Natural killer cell (primary cell): ENCODE data around the gene YWHAE. TPM values are rescaled to one million over a fixed set of nuclear protein-coding genes. Genes with fewer than 3 reads are reported as not detected.

Source experiments
- ATAC-seq, 3 donors: fragments of 150-1000 bp in 2 of 3; fragments of 200-7000 bp in 1 of 3; cut with Tn5 transposase; 1 replicate in 1 of 3; 2 replicates in 2 of 3; pipeline ENCODE4 v1.10.0; 2021; ENCODE audit warnings: mild to moderate bottlenecking in 2 of 3, moderate library complexity in 2 of 3
- DNase-seq, 2 donors: peaks; one replicate each; pipeline versions ENCODE4 v3.0.0 to v3.0.0-alpha.2; 2013 to 2021; ENCODE audit warnings: mixed read lengths in 1 of 2
- H3K27ac ChIP-seq: one replicate; pipeline ENCODE4 v1.5.1; 2013; ENCODE audit warnings: mild to moderate bottlenecking, low read length
- H3K27me3 ChIP-seq: one replicate; pipeline ENCODE4 v1.6.1; 2013; ENCODE audit warnings: low read length; ENCODE audit not compliant: control insufficient read depth, insufficient read depth
- H3K36me3 ChIP-seq: one replicate; pipeline ENCODE4 v1.6.1; 2013; ENCODE audit warnings: low read length; ENCODE audit not compliant: control insufficient read depth, insufficient read depth
- H3K4me1 ChIP-seq: one replicate; pipeline ENCODE4 v1.6.1; 2013; ENCODE audit warnings: low read length; ENCODE audit not compliant: control insufficient read depth, insufficient read depth
- H3K4me3 ChIP-seq: one replicate; pipeline ENCODE4 v1.5.1; 2013; ENCODE audit warnings: low read length
- H3K9me3 ChIP-seq: one replicate; pipeline ENCODE4 v1.6.1; 2013; ENCODE audit warnings: low read length; ENCODE audit not compliant: control insufficient read depth, insufficient read depth
- H3K27ac Mint-ChIP-seq, 2 donors: one replicate each; pipeline ENCODE4 v1.8.0; 2022; ENCODE audit warnings: mild to moderate bottlenecking in 2 of 2, mixed read lengths in 2 of 2, moderate library complexity in 1 of 2
- H3K27me3 Mint-ChIP-seq, 2 donors: one replicate each; pipeline ENCODE4 v1.8.0; 2022; ENCODE audit warnings: low read depth in 2 of 2, mixed read lengths in 2 of 2
- H3K36me3 Mint-ChIP-seq: one replicate; pipeline ENCODE4 v1.8.0; 2022; ENCODE audit warnings: mixed read lengths
- H3K4me1 Mint-ChIP-seq, 2 donors: one replicate each; pipeline ENCODE4 v1.8.0; 2022; ENCODE audit warnings: mixed read lengths in 2 of 2
- H3K4me3 Mint-ChIP-seq: one replicate; pipeline ENCODE4 v1.8.0; 2022; ENCODE audit warnings: mild to moderate bottlenecking, moderate library complexity, mixed read lengths
- H3K9me3 Mint-ChIP-seq, 2 donors: one replicate each; pipeline ENCODE4 v1.8.0; 2022; ENCODE audit warnings: mixed read lengths in 2 of 2
- CTCF ChIP-seq: fragments of 200-600 bp; IDR thresholded peaks from one replicate; pipeline ENCODE4 v1.8.0; 2022; ENCODE audit warnings: antibody characterized with exemption
- WGBS: methylation state at CpG from one replicate; pipeline ENCODE4 v1.1.7; 2013; ENCODE audit warnings: missing lambda C conversion rate; ENCODE audit not compliant: insufficient coverage; 5-methylcytosine and 5-hydroxymethylcytosine counted together
- intact Hi-C: fragments of 100-400 bp; cut with micrococcal nuclease; formaldehyde crosslinking; loops from one replicate; pipeline ENCODE4 v1.14.2; 2022
- total RNA-seq, 4 donors: library from RNA; stranded (reverse); fragments of 120-200 nt in 1 of 4; gene quantifications; one replicate each; pipeline versions ENCODE4 v1.2.3 to v1.2.4, GENCODE V29; 2013 to 2022

YWHAE gene
- 100 to 1,000 TPM; 116 to 134 (median 132) TPM for total RNA-seq
- total RNA-seq (2013), result 88.3 TPM

DNA sequence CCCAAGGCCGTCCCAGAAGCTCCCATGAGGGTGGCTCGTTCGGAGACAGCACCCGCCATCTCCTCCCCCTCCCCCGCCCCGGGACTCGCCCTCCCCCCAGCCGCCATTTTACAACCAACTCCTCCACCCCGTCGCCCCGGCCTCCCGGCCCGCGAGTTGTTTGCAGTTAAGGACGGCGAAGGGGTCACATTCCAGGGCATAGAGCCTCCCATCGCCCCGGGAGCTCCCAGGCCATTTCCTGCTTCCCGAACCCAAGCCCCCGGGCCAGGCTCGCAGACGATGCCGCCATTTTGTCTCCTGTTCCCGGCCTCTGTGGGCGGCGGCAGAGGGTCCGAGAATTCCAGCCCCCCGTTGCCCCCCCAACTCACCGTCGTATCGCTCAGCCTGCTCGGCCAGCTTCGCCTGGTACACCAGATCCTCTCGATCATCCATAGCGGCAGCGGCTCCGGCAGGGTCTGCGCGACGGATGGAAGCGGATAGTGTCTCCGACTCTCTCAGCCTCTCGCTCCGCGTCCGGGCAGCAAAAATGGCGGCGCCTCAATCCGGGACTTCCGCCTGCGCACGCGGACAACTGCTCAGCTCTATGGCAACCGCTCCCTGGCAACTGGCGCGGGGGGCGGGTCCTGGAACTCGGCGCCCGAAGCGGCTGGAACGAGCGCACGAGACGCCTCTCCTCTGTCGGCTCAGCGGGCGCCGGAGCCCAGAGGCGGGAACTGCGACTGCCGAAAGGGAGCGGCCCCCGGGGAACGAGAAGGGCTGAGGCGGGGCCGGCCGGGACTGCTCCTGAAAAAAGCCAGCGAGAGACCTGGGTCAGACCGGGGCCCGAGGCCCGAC is at the start of gene YWHAE:
Gene YWHAE (minus strand): TSS at position 544 of the 834 bp plus-strand sequence. CDS start 112 bp downstream, at position 432.
- Mint-ChIP-seq H3K27ac (peak within 1 kb of the TSS; percentile 98), H3K4me3 (peak within 1 kb of the TSS; percentile 99), H3K27me3 (no peaks in the 10 kb centered on the region), H3K9me3 (no peaks in the 10 kb centered on the region), H3K36me3 (no peaks in the 10 kb centered on the region), H3K4me1 (peaks cover 33 to 44% of the 10 kb centered on the region in 2 donors)
- no peaks in the 10 kb centered on the region for H3K27me3 ChIP-seq
- no peaks in the 10 kb centered on the region for H3K9me3 ChIP-seq
- peak within 1 kb of the TSS; percentile 89 for H3K27ac ChIP-seq
- TF ChIP-seq CTCF, result no peak
- ATAC-seq, result peak; percentile 86 to 95 (median 91)
- H3K36me3 ChIP-seq, result no peaks in the 10 kb centered on the region
- WGBS, result under 1% methylated on average over 79 of the region's 82 CpGs
- peak; percentile 93 to 96 for DNase-seq
- H3K4me1 ChIP-seq, result peaks cover 15% of the 10 kb centered on the region
- intact Hi-C loops, result loop anchor here (2.0 kb wide), 2 partner anchors 35 to 57 kb away; partner anchors contain the start of gene CRK
- H3K4me3 ChIP-seq, result peak within 1 kb of the TSS; percentile 92

GRCh38 chr17:1449412-1449967 is 49.5 kb upstream of the YWHAE start:
- Histone ChIP-seq H3K4me3 (no peak overlapping the region), H3K36me3 (no peaks in the 10 kb centered on the region), H3K27ac (no peak overlapping the region), H3K27me3 (no peaks in the 10 kb centered on the region), H3K4me1 (peaks cover 25% of the 10 kb centered on the region), H3K9me3 (no peaks in the 10 kb centered on the region)
- 97% methylated on average over 5 of the region's 5 CpGs for WGBS
- no peak for DNase-seq
- ATAC-seq, result no peak
- Mint-ChIP-seq H3K27me3 (no peaks in the 10 kb centered on the region), H3K27ac (peak overlapping the region in 1 of 2 donors; percentile 68), H3K4me1 (peaks cover 38 to 60% of the 10 kb centered on the region in 2 donors), H3K9me3 (no peaks in the 10 kb centered on the region), H3K36me3 (no peaks in the 10 kb centered on the region), H3K4me3 (no peak overlapping the region)
- intact Hi-C loops, result no loop called here
- TF ChIP-seq CTCF, result no peak

GRCh38 chr17:1447052-1447451 is 47.0 kb upstream of the YWHAE start:
- Histone ChIP-seq H3K4me3 (no peak overlapping the region), H3K27me3 (no peaks in the 10 kb centered on the region), H3K27ac (no peak overlapping the region), H3K36me3 (no peaks in the 10 kb centered on the region), H3K9me3 (no peaks in the 10 kb centered on the region), H3K4me1 (peaks cover 17% of the 10 kb centered on the region)
- Mint-ChIP-seq H3K4me1 (peaks cover 25 to 40% of the 10 kb centered on the region in 2 donors), H3K9me3 (no peaks in the 10 kb centered on the region), H3K27ac (peak overlapping the region in 1 of 2 donors; percentile 44), H3K27me3 (no peaks in the 10 kb centered on the region), H3K36me3 (no peaks in the 10 kb centered on the region), H3K4me3 (no peak overlapping the region)
- TF ChIP-seq CTCF, result no peak
- ATAC-seq (no peak), DNase-seq (no peak)
- 49% methylated on average over 6 of the region's 7 CpGs for WGBS
- intact Hi-C loops, result no loop called here
